Peyer's patch (tissue), 4 donors: ENCODE measurements around the gene CRY2. TPM values are rescaled to one million over a fixed set of nuclear protein-coding genes. Genes with fewer than 3 reads are reported as not detected.

Experiments
- DNase-seq, 3 donors: peaks; one replicate each; pipeline ENCODE4 v3.0.0-alpha.2; 2017 to 2019
- H3K27ac ChIP-seq, 4 donors: fragments of 200-600 bp; sonication (generic); one replicate each; pipeline ENCODE4 v1.5.1; 2016 to 2019
- H3K27me3 ChIP-seq, 2 donors: fragments of 200-600 bp; sonication (generic); one replicate each; pipeline ENCODE4 v1.5.1; 2019
- H3K36me3 ChIP-seq, 3 donors: fragments of 200-600 bp; sonication (generic); one replicate each; pipeline ENCODE4 v1.5.1; 2016 to 2019
- H3K4me1 ChIP-seq, 4 donors: fragments of 200-600 bp; sonication (generic); one replicate each; pipeline ENCODE4 v1.5.1; 2016 to 2019
- H3K4me3 ChIP-seq, 4 donors: fragments of 200-600 bp; sonication (generic); 1 replicate in 3 of 4; 2 replicates in 1 of 4; pipeline ENCODE4 v1.5.1; 2016 to 2019; ENCODE audit warnings: mild to moderate bottlenecking in 1 of 4
- H3K9me3 ChIP-seq, 4 donors: fragments of 200-600 bp; sonication (generic); one replicate each; pipeline ENCODE4 v1.5.1; 2016 to 2019; ENCODE audit warnings: mild to moderate bottlenecking in 1 of 4
- CTCF ChIP-seq, 6 experiments: fragments of 450-650 bp in 4 of 6; fragments of 200-600 bp in 2 of 6; sonication (generic) in 1 of 6; IDR thresholded peaks; one replicate each; pipeline ENCODE4 v1.5.1; 2017 to 2019; ENCODE audit warnings: antibody characterized with exemption in 6 of 6, mild to moderate bottlenecking in 3 of 6, moderate library complexity in 1 of 6
- POLR2A ChIP-seq, 2 donors: fragments of 450-650 bp; IDR thresholded peaks; one replicate each; pipeline ENCODE4 v1.5.1; 2017; ENCODE audit warnings: antibody characterized with exemption in 2 of 2, mild to moderate bottlenecking in 2 of 2, moderate library complexity in 2 of 2
- total RNA-seq, 4 donors: library from RNA; depleted of rRNA; stranded (reverse); fragments of >200 nt; gene quantifications; one replicate each; pipeline ENCODE4 v1.1.0, GENCODE V29; 2016

CRY2 gene
- total RNA-seq, 4 donors from 2014 or later = 37.7 to 67.6 (median 66.0) TPM

GRCh38 chr11:45828996-45829395 lies 18.3 kb upstream of the CRY2 start:
- DNase-seq = no peak
- Histone ChIP-seq H3K27ac (no peak overlapping the region), H3K36me3 (no peaks in the 10 kb centered on the region), H3K4me1 (no peaks in the 10 kb centered on the region), H3K4me3 (no peak overlapping the region), H3K27me3 (no peaks in the 10 kb centered on the region), H3K9me3 (no peaks in the 10 kb centered on the region)
- no peak for TF ChIP-seq POLR2A (IDR thresholded peaks at IDR 0.05)
- no peak for TF ChIP-seq CTCF (IDR thresholded peaks at IDR 0.05)

GRCh38 chr11:45830596-45830995 lies 16.7 kb upstream of the CRY2 start:
- no peak for DNase-seq
- H3K4me3 ChIP-seq = no peak overlapping the region
- no peak overlapping the region for H3K27ac ChIP-seq
- H3K4me1 ChIP-seq = no peaks in the 10 kb centered on the region
- TF ChIP-seq CTCF (IDR thresholded peaks at IDR 0.05) = no peak
- no peak for TF ChIP-seq POLR2A (IDR thresholded peaks at IDR 0.05)
- no peaks in the 10 kb centered on the region for H3K9me3 ChIP-seq
- H3K36me3 ChIP-seq = no peaks in the 10 kb centered on the region
- H3K27me3 ChIP-seq = no peaks in the 10 kb centered on the region

GRCh38 chr11:45832811-45833441 lies 14.3 kb upstream of the CRY2 start:
- no peaks in the 10 kb centered on the region for H3K9me3 ChIP-seq
- TF ChIP-seq POLR2A (IDR thresholded peaks at IDR 0.05) = no peak
- no peak for TF ChIP-seq CTCF (IDR thresholded peaks at IDR 0.05)
- DNase-seq = no peak
- H3K4me1 ChIP-seq = no peaks in the 10 kb centered on the region
- no peaks in the 10 kb centered on the region for H3K27me3 ChIP-seq
- no peaks in the 10 kb centered on the region for H3K36me3 ChIP-seq
- no peak overlapping the region for H3K4me3 ChIP-seq
- H3K27ac ChIP-seq = no peak overlapping the region

- no peak overlapping the region for H3K4me3 ChIP-seq
- DNase-seq = no peak
- H3K4me1 ChIP-seq = no peaks in the 10 kb centered on the region
- TF ChIP-seq POLR2A (IDR thresholded peaks at IDR 0.05) (no peak), CTCF (IDR thresholded peaks at IDR 0.05) (no peak)
- H3K27ac ChIP-seq = no peak overlapping the region
- no peaks in the 10 kb centered on the region for H3K36me3 ChIP-seq
- no peaks in the 10 kb centered on the region for H3K9me3 ChIP-seq
- H3K27me3 ChIP-seq = no peaks in the 10 kb centered on the region
Measured at GRCh38 chr11:45833761-45834160, 13.5 kb upstream of the CRY2 start.

- DNase-seq = no peak
- H3K27me3 ChIP-seq = no peaks in the 10 kb centered on the region
Measured at GRCh38 chr11:45834298-45834756, 12.9 kb upstream of the CRY2 start.

More at GRCh38 chr11:45834298-45834756, 12.9 kb upstream of the CRY2 start:
- TF ChIP-seq POLR2A (IDR thresholded peaks at IDR 0.05) (no peak), CTCF (IDR thresholded peaks at IDR 0.05) (no peak)
- Histone ChIP-seq H3K36me3 (no peaks in the 10 kb centered on the region), H3K4me3 (no peak overlapping the region), H3K4me1 (no peaks in the 10 kb centered on the region), H3K27ac (no peak overlapping the region), H3K9me3 (no peaks in the 10 kb centered on the region)
